NCI-H1694 treated with DMSO at 0.1 percent for 48 hours (cell line): ENCODE data around the gene KRIT1.
"Not testable (repeated sequence)": the region's sequence is repeated elsewhere in the genome, so short reads cannot be mapped to it uniquely, and the experiment has no call there.

Source experiments
- DNase-seq: peaks from one replicate; lab custom pipeline; 2025; lab: John Stamatoyannopoulos, UW

Gene KRIT1

GRCh38 chr7:92246360-92247101 is 817 bp upstream of the KRIT1 start:
- peak; percentile 32 for DNase-seq

DNA sequence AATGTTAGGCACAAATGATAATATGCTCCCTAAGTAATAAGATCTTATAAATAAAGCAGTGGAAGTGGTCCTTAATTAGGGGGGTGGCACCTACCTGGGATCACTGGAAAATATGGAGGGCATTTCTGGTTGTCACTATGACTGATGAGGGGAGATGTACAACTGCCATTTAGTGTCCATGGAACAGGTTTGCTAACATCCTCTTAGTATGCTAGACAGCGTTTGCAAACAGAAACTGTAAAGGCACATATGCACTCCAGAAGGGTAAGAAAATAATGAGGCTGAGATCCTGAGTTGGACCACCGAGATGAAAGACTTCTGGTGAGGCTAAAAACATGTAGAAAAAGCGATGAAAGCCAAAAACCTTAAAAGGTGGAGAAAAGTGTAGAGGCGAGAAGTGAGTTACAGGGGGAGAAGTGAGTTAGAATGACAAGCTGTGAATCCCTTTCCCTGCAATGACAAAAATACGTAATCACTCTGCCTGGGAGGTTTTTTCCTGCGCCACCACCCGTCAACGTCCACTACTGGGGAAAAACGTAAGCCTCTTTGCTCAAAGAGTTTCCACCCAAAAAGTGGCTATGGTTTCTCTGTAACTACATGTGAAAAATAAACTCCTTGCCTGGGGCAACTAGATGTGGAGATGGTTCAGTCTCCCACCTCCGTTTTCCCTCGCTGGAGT is 767 bp downstream of the KRIT1 start:
- DNase-seq = no peak

GRCh38 chr7:92242972-92243371 is 2.7 kb downstream of the KRIT1 start:
- DNase-seq = no peak

DNA sequence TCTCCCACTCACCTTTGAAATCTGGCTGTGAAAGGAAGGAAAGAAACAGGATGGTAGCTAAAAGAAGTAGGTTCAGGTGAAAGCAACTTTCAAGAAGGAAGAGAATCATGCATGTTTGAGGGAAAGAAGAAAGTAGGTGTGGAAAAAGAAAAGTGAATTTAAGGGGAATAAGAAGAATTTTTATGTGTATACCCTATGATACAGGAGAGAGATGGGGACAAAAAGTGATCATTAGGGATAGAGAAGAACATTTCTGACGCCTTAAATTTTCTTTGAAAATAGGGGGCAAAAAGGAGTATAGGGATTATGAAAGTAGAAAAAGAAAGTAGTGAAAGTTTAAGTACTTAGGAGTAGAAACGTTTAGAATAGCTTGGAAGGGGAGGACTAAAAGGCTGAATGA is 15.2 kb downstream of the KRIT1 start:
- DNase-seq = no peak

GRCh38 chr7:92228742-92229141 is 17.0 kb downstream of the KRIT1 start:
- no peak for DNase-seq

DNA sequence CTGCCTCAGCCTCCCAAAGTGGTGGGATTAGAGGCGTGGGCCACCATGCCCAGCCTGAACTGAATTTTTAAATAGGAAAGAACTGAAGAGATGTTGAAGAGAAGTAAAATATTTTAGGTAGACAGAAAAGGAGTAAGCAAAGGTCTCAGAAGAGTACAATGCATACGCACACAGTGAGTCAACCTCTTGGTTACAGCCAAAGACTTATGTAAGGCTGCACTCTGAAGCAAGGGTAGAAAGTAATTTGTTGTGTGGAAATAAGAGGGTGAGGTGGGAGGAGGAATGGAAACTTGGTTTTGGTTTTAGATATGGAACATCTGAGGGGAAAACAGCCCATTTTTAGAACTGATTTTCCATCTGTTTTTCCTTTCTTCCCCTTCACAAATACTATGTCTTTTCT is 17.6 kb downstream of the KRIT1 start:
- DNase-seq = no peak

DNA sequence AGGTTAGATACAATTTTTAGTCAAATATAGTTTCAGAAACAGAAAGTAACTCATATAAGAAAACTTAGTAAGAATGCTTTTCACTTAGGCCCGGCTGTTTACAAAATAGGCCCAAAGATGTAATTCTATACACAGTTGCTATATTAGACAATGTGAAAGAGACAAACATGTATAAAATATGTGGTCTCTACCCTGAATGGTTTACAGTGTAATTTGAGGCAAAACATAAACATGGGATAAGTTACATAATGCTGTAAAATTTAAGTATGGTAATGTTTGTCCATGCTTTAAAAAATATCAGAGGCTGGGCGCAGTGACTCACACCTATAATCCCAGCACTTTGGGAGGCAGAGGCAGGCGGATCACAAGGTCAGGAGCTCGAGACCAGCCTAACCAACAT is 18.7 kb downstream of the KRIT1 start:
- no peak for DNase-seq

DNA sequence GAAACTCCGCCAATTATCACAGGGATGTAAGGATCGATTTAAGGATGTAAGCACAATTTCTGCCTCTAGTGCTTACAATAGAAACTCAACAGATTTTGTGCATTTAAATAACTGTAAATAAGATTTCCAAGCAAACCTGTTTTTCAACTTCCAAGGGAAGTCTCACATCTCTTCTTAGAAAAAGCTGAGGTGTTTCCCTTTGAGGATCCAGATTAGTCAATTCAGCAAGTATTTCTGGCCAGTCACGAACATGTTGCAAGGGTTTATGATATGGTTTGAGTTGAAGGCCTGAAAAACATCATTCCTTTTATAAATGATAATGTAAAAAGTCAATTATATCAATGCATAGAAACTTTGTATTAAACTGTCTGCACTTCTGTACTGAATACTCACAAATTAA is 23.9 kb downstream of the KRIT1 start:
- DNase-seq = no peak

- no peak for DNase-seq
Measured at GRCh38 chr7:92206672-92207071, 39.0 kb downstream of the KRIT1 start.

- DNase-seq = no peak
Measured at GRCh38 chr7:92205987-92206386, 39.7 kb downstream of the KRIT1 start.

- DNase-seq = no peak
Measured at GRCh38 chr7:92200791-92201190, 44.9 kb downstream of the KRIT1 start.

DNA sequence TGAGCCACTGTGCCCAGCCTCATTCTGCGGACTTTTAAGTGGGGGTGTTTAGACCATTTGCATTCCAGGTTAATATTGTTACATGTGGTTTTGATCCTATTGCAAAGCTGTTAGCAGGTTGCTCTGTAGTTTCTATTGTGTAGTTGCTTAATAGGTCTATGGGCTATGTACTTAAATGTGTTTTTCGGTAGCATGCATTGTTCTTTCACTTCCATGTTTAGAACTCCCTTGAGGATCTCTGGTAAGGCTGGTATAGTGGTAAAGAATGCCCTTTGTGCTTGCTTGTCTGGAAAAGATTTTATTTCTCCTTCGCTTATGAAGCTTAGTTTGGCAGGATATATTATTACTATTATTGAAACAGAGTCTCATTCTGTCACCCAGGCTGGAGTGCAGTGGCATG is 53.4 kb downstream of the KRIT1 start:
- DNase-seq = no peak

DNA sequence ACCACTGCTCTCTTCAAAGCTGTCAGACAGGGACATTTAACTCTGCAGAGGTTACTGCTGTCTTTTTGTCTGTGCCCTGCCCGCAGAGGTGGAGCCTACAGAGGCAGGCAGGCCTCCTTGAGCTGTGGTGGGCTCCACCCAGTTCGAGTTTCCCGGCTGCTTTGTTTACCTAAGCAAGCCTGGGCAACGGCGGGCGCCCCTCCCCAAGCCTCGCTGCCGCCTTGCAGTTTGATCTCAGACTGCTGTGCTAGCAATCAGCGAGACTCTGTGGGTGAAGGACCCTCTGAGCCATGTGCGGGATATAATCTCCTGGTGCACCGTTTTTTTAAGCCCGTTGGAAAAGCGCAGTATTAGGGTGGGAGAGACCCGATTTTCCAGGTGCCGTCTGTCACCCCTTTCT is 56.5 kb downstream of the KRIT1 start:
- not testable (repeated sequence) for DNase-seq

- DNase-seq = not testable (repeated sequence)
Measured at GRCh38 chr7:92184294-92184693, 61.4 kb downstream of the KRIT1 start.

DNA sequence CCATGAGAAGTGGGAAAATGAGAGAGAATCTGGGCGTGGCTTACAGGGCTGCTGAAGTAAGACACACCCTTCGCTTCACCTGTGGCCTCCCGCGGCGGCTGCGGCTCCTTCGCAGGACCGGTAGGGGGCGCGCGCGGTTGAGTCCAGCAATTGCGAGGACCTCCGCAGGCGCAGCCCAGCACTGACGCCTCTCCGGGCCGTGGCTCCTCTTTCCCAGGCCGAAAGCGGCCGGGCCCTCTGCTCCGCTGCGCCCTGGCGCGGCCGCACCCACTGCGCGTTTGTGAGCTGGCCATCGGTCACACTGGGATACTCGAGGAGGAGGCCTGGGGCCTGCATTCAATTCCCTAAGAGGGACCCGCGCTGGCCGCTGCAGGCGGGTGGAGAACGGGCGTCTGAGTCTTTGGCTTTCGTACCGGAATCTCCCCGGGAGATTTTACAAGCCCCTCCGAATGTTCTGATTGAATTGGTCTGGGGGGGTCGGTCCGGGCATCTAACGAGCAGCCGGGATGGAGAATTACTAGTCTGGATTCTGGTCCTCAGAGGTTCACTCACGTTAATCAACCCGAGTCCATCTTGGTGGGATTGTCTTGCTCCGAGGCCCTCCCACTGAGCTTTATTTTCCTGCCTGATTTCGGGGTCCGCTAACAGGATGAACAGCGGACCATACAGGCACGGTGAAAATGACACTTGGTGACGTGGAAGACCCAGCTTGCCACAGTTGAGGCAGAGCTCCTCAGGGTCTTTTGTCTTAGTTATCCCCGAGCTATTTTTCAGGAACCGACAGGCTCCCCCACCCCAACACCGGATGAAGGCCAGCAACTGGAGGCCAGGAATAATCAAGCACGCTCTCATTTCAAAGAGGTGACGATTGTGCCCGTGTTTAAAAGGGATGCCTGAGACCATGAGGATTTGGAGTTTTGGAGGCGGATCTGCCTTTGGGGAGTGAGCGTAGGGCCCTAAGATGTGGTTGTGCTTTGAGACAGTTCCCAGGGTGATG is 66.5 kb downstream of the KRIT1 start, which contains the start of gene LRRD1:
Gene LRRD1 (minus strand): TSS at position 215 of the 997 bp plus-strand sequence. CDS start 13,940 bp downstream, outside the sequence.
- peak; percentile 16 for DNase-seq

DNA sequence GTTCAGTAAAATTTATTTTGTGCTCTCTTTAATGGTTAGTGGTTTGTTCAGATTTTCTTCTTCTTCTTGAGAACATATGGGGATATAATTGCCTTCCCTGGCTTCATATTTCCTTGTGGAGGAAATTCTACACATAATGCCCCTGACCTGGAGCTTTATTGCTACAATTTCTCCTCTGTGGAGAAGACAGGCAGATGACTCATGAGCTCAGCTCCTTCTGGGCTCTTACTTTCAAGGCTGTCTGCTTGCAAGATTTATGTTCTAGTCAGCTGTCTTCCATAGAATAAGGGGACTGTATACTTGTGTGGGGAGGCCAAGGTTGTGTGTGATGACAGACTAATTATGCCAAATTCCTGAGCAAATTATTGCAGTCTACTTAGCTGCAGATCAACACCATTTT is 68.4 kb downstream of the KRIT1 start:
- DNase-seq = no peak

DNA sequence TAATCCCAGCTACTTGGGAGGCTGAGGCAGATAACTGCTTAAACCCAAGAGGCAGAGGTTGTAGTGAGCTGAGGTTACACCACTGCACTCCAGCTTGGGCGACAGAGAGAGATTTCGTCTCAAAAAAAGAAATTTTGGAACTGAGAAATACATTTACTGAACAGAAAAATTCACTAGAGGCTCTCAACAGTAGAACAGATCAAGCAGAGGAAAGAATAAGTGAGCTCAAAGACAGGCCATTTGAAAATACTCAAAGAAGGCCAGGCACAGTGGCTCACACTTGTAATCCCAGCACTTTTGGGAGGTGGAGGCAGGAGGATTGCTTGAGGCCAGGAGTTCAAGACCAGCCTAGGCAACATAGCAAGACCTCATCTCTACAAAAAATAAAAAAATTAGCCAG is 76.2 kb downstream of the KRIT1 start:
- not testable (repeated sequence) for DNase-seq

DNA sequence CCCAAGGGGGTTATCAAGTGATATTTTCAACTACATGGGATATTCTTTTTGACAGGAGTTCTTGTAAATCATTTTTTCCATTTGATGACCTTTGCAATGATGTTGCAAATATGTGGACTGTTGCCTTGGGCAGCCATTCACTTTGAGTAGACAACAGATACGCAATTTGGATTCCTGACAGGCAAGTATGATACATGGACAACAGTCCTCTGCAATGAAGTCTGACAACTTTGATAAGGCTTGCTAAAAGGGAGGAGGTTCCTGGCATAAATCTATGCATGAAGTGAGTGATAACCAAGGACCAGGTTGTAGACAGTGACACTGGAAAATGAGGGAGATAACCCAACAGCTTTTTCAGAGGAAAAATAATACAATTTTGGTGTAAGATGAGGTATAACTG is 84.4 kb downstream of the KRIT1 start:
- no peak for DNase-seq

- DNase-seq = no peak
Measured at GRCh38 chr7:92158660-92159575, 86.8 kb downstream of the KRIT1 start.

GRCh38 chr7:92156990-92157389 is 88.7 kb downstream of the KRIT1 start:
- no peak for DNase-seq

DNA sequence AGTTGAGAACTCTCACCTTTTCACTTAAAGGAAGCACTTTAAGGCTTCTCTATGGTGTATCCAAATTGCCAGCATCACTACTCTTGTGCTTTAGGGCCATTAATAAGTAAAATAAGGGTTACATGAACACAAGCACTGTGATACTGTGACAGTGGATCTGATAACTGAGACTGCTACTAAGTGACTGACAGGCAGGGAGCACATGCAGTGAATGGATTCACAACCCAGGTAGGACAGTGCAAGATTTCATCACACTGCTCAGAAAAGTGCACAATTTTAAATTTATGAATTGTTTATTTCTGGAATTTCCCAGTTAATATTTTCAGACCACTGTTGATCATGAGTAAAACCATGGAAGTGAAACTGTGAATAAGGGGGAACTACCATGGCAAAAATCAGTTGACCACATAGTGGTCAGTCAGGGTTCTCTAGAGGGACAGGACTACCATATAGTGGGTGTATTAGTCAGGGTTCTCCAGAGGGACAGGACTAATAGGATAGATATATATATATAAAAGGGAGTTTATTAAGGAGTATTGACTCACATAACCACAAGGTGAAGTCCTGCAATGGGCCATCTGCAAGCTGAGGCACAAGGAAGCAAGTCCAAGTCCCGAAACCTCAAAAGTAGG is 90.5 kb downstream of the KRIT1 start:
- no peak for DNase-seq
